ENCODE results near the gene COG2.

GRCh38 chr1:230739564-230740290, 97.4 kb downstream of the COG2 start:
- TF ChIP-seq POLR2A (IDR thresholded peaks at IDR 0.05; ENCODE audit: low read length) (no peak), GATA1 (IDR thresholded peaks at IDR 0.05; ENCODE audit: low read depth, low read length) (no peak)

Data from erythroblast (primary cell).